WTC11 (cell line): ENCODE measurements around the gene GFY. TPM values are rescaled to one million over a fixed set of nuclear protein-coding genes. Genes with fewer than 3 reads are reported as not detected.

Source experiments
- ATAC-seq: fragments of 200-7000 bp; cut with Tn5 transposase; 2 replicates; pipeline ENCODE4 v1.10.0; 2021; ENCODE audit warnings: mild to moderate bottlenecking, moderate library complexity
- CTCF ChIA-PET: fragments of 300-600 bp; sonication (Branson Sonifier 250); formaldehyde crosslinking; loops from one replicate; lab custom pipeline; 2021; ENCODE audit warnings: antibody characterized with exemption; lab: Charles Lee
- POLR2A ChIA-PET: fragments of 350-600 bp; sonication (Branson Sonifier 250); formaldehyde crosslinking; loops from one replicate; lab custom pipeline; 2021; ENCODE audit warnings: antibody characterized with exemption; lab: Charles Lee
- DNase-seq: peaks from one replicate; pipeline ENCODE4 v3.0.0; 2021; ENCODE audit warnings: low spot score
- H3K27ac Mint-ChIP-seq: 2 replicates; pipeline ENCODE4 v1.8.0; 2021; ENCODE audit warnings: mixed read lengths
- H3K27me3 Mint-ChIP-seq: 2 replicates; pipeline ENCODE4 v1.8.0; 2021; ENCODE audit warnings: low read depth, mild to moderate bottlenecking, moderate library complexity, mixed read lengths
- H3K36me3 Mint-ChIP-seq: 2 replicates; pipeline ENCODE4 v1.8.0; 2021; ENCODE audit warnings: mixed read lengths
- H3K4me1 Mint-ChIP-seq: 2 replicates; pipeline ENCODE4 v1.8.0; 2022; ENCODE audit warnings: mixed read lengths
- H3K4me3 Mint-ChIP-seq: 2 replicates; pipeline ENCODE4 v1.8.0; 2021; ENCODE audit warnings: mild to moderate bottlenecking, moderate library complexity, mixed read lengths
- H3K9me3 Mint-ChIP-seq: 2 replicates; pipeline ENCODE4 v1.8.0; 2021; ENCODE audit warnings: mixed read lengths
- CREB1 ChIP-seq: sonication (generic); formaldehyde crosslinking; IDR thresholded peaks from 2 replicates; pipeline ENCODE4 v1.8.0; 2023; ENCODE audit warnings: mild to moderate bottlenecking, missing genetic modification reagents
- MYBL2 ChIP-seq: sonication (generic); formaldehyde crosslinking; IDR thresholded peaks from 2 replicates; pipeline ENCODE4 v1.8.1; 2023; ENCODE audit warnings: mild to moderate bottlenecking, moderate library complexity, missing genetic modification reagents
- NR2C2 ChIP-seq: sonication (generic); formaldehyde crosslinking; IDR thresholded peaks from 2 replicates; pipeline ENCODE4 v1.8.0; 2022; ENCODE audit warnings: mild to moderate bottlenecking, missing genetic modification reagents
- RELA ChIP-seq: sonication (generic); formaldehyde crosslinking; IDR thresholded peaks from 2 replicates; pipeline ENCODE4 v1.8.1; 2022; ENCODE audit warnings: missing genetic modification reagents, mild to moderate bottlenecking, borderline replicate concordance
- TCF7 ChIP-seq: sonication (generic); formaldehyde crosslinking; IDR thresholded peaks from 2 replicates; pipeline ENCODE4 v1.8.0; 2022; ENCODE audit warnings: mild to moderate bottlenecking, low read depth, missing genetic modification reagents, moderate library complexity
- TEAD1 ChIP-seq: sonication (generic); formaldehyde crosslinking; IDR thresholded peaks from 2 replicates; pipeline ENCODE4 v1.8.0; 2022; ENCODE audit warnings: mild to moderate bottlenecking, missing genetic modification reagents
- TP53 ChIP-seq: sonication (generic); formaldehyde crosslinking; IDR thresholded peaks from 2 replicates; pipeline ENCODE4 v1.8.1; 2023; ENCODE audit warnings: mild to moderate bottlenecking, missing genetic modification reagents
- ZNF263 ChIP-seq: sonication (generic); formaldehyde crosslinking; IDR thresholded peaks from 2 replicates; pipeline ENCODE4 v1.8.1; 2022; ENCODE audit warnings: low read depth, mild to moderate bottlenecking, moderate library complexity, missing genetic modification reagents
- ZNF396 ChIP-seq: fragments of 250-450 bp; sonication (Bioruptor Pico); IDR thresholded peaks from 2 replicates; pipeline ENCODE4 v1.8.0; 2021; ENCODE audit warnings: mild to moderate bottlenecking, moderate library complexity, borderline replicate concordance
- ZNF423 ChIP-seq: fragments of 250-450 bp; sonication (Bioruptor Pico); IDR thresholded peaks from 2 replicates; pipeline ENCODE4 v2.1.2; 2022; ENCODE audit warnings: mild to moderate bottlenecking, moderate library complexity
- ZNF671 ChIP-seq: fragments of 250-450 bp; sonication (Bioruptor Pico); IDR thresholded peaks from 2 replicates; pipeline ENCODE4 v1.8.0; 2021; ENCODE audit warnings: mild to moderate bottlenecking
- total RNA-seq: library from RNA; stranded (reverse); gene quantifications from 3 replicates; pipeline ENCODE4 v1.2.3, GENCODE V29; 2021
- TF ChIP-seq, protein P1 (sequence below): sonication (generic); formaldehyde crosslinking; IDR thresholded peaks from 2 replicates; pipeline ENCODE4 v1.8.1; 2022; ENCODE audit warnings: low read depth, mild to moderate bottlenecking, moderate library complexity, missing genetic modification reagents, borderline replicate concordance
- TF ChIP-seq, protein P2 (sequence below): sonication (generic); formaldehyde crosslinking; IDR thresholded peaks from 2 replicates; pipeline ENCODE4 v1.8.1; 2023; ENCODE audit warnings: mild to moderate bottlenecking, missing genetic modification reagents
- TF ChIP-seq, protein P3 (sequence below): sonication (generic); formaldehyde crosslinking; IDR thresholded peaks from 2 replicates; pipeline ENCODE4 v1.8.0; 2023; ENCODE audit warnings: mild to moderate bottlenecking, missing genetic modification reagents
- TF ChIP-seq, protein P4 (sequence below): sonication (generic); formaldehyde crosslinking; IDR thresholded peaks from 2 replicates; pipeline ENCODE4 v1.8.0; 2023; ENCODE audit warnings: missing genetic modification reagents, mild to moderate bottlenecking, borderline replicate concordance
- TF ChIP-seq, protein P5 (sequence below): sonication (generic); formaldehyde crosslinking; IDR thresholded peaks from 2 replicates; pipeline ENCODE4 v1.8.0; 2023; ENCODE audit warnings: missing genetic modification reagents
- TF ChIP-seq, protein P6 (sequence below): fragments of 250-450 bp; sonication (Bioruptor Pico); IDR thresholded peaks from 2 replicates; pipeline ENCODE4 v1.9.0; 2021; ENCODE audit warnings: mild to moderate bottlenecking
- TF ChIP-seq, protein P7 (sequence below): sonication (generic); formaldehyde crosslinking; IDR thresholded peaks from 2 replicates; pipeline ENCODE4 v1.8.1; 2022; ENCODE audit warnings: mild to moderate bottlenecking, moderate library complexity, missing genetic modification reagents
- TF ChIP-seq, protein P8 (sequence below): fragments of 250-450 bp; sonication (Bioruptor Pico); IDR thresholded peaks from 2 replicates; pipeline ENCODE4 v1.9.0; 2021; ENCODE audit warnings: moderate library complexity, mild to moderate bottlenecking, inconsistent platforms, borderline replicate concordance

The GFY gene
- total RNA-seq, 1 experiment from 2014 or later, result 0.87 TPM

DNA sequence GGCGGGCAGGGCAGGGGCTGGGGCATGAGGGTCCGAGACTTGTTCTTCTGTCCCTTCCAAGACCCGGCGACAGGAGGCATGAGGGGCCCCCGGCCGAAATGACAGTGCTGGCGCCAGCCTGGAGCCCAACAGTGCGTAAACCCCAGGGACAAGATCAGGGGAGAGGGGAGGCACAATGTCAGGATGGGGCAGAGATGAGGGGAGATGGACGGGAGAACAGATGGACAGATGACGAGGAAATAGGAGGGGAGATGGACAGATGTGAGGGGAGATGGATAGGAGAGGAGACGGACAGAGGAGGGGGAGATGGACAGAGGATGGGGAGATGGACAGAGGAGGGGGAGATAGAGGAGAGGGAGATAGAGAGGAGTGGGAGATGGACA lies 49.3 kb downstream of the GFY start:
- H3K36me3 Mint-ChIP-seq, result no peaks in the 10 kb centered on the region
- TF ChIP-seq, protein P1, sequence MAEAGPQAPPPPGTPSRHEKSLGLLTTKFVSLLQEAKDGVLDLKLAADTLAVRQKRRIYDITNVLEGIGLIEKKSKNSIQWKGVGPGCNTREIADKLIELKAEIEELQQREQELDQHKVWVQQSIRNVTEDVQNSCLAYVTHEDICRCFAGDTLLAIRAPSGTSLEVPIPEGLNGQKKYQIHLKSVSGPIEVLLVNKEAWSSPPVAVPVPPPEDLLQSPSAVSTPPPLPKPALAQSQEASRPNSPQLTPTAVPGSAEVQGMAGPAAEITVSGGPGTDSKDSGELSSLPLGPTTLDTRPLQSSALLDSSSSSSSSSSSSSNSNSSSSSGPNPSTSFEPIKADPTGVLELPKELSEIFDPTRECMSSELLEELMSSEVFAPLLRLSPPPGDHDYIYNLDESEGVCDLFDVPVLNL (CRISPR knock-in tag), result no peak
- TF ChIP-seq MYBL2, result no peak
- TF ChIP-seq, protein P2, sequence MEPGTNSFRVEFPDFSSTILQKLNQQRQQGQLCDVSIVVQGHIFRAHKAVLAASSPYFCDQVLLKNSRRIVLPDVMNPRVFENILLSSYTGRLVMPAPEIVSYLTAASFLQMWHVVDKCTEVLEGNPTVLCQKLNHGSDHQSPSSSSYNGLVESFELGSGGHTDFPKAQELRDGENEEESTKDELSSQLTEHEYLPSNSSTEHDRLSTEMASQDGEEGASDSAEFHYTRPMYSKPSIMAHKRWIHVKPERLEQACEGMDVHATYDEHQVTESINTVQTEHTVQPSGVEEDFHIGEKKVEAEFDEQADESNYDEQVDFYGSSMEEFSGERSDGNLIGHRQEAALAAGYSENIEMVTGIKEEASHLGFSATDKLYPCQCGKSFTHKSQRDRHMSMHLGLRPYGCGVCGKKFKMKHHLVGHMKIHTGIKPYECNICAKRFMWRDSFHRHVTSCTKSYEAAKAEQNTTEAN (CRISPR knock-in tag), result no peak
- TF ChIP-seq, protein P3, sequence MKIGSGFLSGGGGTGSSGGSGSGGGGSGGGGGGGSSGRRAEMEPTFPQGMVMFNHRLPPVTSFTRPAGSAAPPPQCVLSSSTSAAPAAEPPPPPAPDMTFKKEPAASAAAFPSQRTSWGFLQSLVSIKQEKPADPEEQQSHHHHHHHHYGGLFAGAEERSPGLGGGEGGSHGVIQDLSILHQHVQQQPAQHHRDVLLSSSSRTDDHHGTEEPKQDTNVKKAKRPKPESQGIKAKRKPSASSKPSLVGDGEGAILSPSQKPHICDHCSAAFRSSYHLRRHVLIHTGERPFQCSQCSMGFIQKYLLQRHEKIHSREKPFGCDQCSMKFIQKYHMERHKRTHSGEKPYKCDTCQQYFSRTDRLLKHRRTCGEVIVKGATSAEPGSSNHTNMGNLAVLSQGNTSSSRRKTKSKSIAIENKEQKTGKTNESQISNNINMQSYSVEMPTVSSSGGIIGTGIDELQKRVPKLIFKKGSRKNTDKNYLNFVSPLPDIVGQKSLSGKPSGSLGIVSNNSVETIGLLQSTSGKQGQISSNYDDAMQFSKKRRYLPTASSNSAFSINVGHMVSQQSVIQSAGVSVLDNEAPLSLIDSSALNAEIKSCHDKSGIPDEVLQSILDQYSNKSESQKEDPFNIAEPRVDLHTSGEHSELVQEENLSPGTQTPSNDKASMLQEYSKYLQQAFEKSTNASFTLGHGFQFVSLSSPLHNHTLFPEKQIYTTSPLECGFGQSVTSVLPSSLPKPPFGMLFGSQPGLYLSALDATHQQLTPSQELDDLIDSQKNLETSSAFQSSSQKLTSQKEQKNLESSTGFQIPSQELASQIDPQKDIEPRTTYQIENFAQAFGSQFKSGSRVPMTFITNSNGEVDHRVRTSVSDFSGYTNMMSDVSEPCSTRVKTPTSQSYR, result no peak
- TF ChIP-seq ZNF396 (CRISPR knock-in tag), result no peak
- TF ChIP-seq, protein P4, sequence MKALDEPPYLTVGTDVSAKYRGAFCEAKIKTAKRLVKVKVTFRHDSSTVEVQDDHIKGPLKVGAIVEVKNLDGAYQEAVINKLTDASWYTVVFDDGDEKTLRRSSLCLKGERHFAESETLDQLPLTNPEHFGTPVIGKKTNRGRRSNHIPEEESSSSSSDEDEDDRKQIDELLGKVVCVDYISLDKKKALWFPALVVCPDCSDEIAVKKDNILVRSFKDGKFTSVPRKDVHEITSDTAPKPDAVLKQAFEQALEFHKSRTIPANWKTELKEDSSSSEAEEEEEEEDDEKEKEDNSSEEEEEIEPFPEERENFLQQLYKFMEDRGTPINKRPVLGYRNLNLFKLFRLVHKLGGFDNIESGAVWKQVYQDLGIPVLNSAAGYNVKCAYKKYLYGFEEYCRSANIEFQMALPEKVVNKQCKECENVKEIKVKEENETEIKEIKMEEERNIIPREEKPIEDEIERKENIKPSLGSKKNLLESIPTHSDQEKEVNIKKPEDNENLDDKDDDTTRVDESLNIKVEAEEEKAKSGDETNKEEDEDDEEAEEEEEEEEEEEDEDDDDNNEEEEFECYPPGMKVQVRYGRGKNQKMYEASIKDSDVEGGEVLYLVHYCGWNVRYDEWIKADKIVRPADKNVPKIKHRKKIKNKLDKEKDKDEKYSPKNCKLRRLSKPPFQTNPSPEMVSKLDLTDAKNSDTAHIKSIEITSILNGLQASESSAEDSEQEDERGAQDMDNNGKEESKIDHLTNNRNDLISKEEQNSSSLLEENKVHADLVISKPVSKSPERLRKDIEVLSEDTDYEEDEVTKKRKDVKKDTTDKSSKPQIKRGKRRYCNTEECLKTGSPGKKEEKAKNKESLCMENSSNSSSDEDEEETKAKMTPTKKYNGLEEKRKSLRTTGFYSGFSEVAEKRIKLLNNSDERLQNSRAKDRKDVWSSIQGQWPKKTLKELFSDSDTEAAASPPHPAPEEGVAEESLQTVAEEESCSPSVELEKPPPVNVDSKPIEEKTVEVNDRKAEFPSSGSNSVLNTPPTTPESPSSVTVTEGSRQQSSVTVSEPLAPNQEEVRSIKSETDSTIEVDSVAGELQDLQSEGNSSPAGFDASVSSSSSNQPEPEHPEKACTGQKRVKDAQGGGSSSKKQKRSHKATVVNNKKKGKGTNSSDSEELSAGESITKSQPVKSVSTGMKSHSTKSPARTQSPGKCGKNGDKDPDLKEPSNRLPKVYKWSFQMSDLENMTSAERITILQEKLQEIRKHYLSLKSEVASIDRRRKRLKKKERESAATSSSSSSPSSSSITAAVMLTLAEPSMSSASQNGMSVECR (CRISPR knock-in tag), result no peak
- TF ChIP-seq NR2C2 (CRISPR knock-in tag), result no peak
- TF ChIP-seq TP53 (CRISPR knock-in tag), result no peak
- TF ChIP-seq ZNF423 (CRISPR knock-in tag), result no peak
- TF ChIP-seq TEAD1 (CRISPR knock-in tag), result no peak
- no peak for TF ChIP-seq ZNF263 (CRISPR knock-in tag)
- TF ChIP-seq, protein P5, sequence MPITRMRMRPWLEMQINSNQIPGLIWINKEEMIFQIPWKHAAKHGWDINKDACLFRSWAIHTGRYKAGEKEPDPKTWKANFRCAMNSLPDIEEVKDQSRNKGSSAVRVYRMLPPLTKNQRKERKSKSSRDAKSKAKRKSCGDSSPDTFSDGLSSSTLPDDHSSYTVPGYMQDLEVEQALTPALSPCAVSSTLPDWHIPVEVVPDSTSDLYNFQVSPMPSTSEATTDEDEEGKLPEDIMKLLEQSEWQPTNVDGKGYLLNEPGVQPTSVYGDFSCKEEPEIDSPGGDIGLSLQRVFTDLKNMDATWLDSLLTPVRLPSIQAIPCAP (CRISPR knock-in tag), result no peak
- peak overlapping the region; percentile 67 for H3K4me3 Mint-ChIP-seq
- H3K9me3 Mint-ChIP-seq, result no peaks in the 10 kb centered on the region
- H3K27me3 Mint-ChIP-seq, result peaks cover 17% of the 10 kb centered on the region
- peaks cover 10% of the 10 kb centered on the region for H3K4me1 Mint-ChIP-seq
- no peak for DNase-seq
- H3K27ac Mint-ChIP-seq, result no peak overlapping the region
- ATAC-seq, result no peak
- CTCF ChIA-PET, result interaction anchor here (1.7 to 3.1 kb wide), 2 partner anchors 72 to 96 kb away, joined by 9 to 19 read pairs; no protein-coding TSS in a partner anchor
- POLR2A ChIA-PET, result no interaction called here

DNA sequence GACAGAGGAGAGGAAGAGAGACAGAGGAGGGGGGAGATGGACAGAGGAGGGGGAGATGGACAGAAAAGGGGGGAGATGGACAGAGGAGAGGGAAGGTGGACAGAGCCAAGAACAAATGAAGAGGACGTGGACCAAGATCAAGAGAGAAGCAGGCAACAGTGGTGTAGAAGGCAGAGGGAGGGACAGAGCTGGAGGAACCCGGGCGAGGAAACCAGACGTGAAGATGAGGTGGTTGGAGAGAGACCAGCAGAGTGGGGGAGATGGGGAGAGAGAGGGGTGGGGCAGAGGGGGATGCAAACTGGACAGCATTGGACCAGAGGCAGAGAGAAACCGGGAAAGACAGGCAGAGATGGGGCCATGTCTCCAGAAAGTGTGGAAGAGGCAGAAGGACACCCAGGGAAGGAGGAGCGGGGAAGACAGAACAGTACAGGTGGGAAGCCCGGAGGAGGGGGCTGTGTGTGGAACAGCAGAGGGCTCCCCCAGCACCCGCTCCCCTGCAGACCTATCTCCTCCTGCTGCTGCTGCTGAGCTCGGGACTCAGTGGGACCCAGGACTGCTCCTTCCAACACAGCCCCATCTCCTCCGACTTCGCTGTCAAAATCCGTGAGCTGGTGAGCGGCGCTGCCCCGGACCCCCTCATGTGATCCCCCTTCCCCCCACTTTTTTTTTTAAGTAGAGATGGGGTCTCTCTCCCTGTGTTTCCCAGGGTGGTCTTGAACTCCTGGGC lies 50.2 kb downstream of the GFY start:
- H3K9me3 Mint-ChIP-seq, result no peaks in the 10 kb centered on the region
- ChIA-PET POLR2A (interaction anchor here (1.0 to 1.6 kb wide), 2 partner anchors 22 to 24 kb away, joined by 3 to 5 read pairs; partner anchors contain the start of genes ALDH16A1 and PIH1D1), CTCF (interaction anchor here (0.6 to 3.1 kb wide), 34 partner anchors 9 to 324 kb away, joined by 3 to 19 read pairs (median 5); partner anchors contain the start of genes ALDH16A1, DKKL1, GFY and PIH1D1)
- H3K27me3 Mint-ChIP-seq, result peaks cover 17% of the 10 kb centered on the region
- DNase-seq, result no peak
- peak overlapping the region; percentile 67 for H3K4me3 Mint-ChIP-seq
- no peak for ATAC-seq
- H3K27ac Mint-ChIP-seq, result no peak overlapping the region
- no peaks in the 10 kb centered on the region for H3K36me3 Mint-ChIP-seq
- peaks cover 10% of the 10 kb centered on the region for H3K4me1 Mint-ChIP-seq
- TF ChIP-seq, protein P6, sequence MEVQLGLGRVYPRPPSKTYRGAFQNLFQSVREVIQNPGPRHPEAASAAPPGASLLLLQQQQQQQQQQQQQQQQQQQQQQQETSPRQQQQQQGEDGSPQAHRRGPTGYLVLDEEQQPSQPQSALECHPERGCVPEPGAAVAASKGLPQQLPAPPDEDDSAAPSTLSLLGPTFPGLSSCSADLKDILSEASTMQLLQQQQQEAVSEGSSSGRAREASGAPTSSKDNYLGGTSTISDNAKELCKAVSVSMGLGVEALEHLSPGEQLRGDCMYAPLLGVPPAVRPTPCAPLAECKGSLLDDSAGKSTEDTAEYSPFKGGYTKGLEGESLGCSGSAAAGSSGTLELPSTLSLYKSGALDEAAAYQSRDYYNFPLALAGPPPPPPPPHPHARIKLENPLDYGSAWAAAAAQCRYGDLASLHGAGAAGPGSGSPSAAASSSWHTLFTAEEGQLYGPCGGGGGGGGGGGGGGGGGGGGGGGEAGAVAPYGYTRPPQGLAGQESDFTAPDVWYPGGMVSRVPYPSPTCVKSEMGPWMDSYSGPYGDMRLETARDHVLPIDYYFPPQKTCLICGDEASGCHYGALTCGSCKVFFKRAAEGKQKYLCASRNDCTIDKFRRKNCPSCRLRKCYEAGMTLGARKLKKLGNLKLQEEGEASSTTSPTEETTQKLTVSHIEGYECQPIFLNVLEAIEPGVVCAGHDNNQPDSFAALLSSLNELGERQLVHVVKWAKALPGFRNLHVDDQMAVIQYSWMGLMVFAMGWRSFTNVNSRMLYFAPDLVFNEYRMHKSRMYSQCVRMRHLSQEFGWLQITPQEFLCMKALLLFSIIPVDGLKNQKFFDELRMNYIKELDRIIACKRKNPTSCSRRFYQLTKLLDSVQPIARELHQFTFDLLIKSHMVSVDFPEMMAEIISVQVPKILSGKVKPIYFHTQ (CRISPR knock-in tag), result no peak
- TF ChIP-seq RELA (CRISPR knock-in tag) (no peak), TCF7 (CRISPR knock-in tag) (no peak), ZNF671 (CRISPR knock-in tag) (no peak), CREB1 (CRISPR knock-in tag) (no peak)
- TF ChIP-seq, protein P7, sequence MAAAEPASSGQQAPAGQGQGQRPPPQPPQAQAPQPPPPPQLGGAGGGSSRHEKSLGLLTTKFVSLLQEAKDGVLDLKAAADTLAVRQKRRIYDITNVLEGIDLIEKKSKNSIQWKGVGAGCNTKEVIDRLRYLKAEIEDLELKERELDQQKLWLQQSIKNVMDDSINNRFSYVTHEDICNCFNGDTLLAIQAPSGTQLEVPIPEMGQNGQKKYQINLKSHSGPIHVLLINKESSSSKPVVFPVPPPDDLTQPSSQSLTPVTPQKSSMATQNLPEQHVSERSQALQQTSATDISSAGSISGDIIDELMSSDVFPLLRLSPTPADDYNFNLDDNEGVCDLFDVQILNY (CRISPR knock-in tag), result no peak
- TF ChIP-seq, protein P8, sequence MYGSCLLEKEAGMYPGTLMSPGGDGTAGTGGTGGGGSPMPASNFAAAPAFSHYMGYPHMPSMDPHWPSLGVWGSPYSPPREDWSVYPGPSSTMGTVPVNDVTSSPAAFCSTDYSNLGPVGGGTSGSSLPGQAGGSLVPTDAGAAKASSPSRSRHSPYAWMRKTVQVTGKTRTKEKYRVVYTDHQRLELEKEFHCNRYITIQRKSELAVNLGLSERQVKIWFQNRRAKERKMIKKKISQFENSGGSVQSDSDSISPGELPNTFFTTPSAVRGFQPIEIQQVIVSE, result no peak
